Breast epithelium (tissue), 4 donors: ENCODE results near the gene DHX40. TPM values are rescaled to one million over a fixed set of nuclear protein-coding genes. Genes with fewer than 3 reads are reported as not detected.

Experiments used
- DNase-seq, 2 donors: peaks; one replicate each; pipeline ENCODE4 v3.0.0-alpha.2; 2019; ENCODE audit warnings: low spot score in 2 of 2
- H3K27ac ChIP-seq, 2 donors: fragments of 200-600 bp; sonication (generic) in 1 of 2; one replicate each; pipeline ENCODE4 v1.5.1; 2016 to 2019; ENCODE audit warnings: mild to moderate bottlenecking in 1 of 2
- H3K27me3 ChIP-seq, 2 donors: fragments of 200-600 bp; sonication (generic) in 1 of 2; one replicate each; pipeline versions ENCODE4 v1.5.1 to v1.6.0; 2017 to 2019; ENCODE audit warnings: control low read depth in 1 of 2, mild to moderate bottlenecking in 1 of 2
- H3K36me3 ChIP-seq: fragments of 200-600 bp; one replicate; pipeline ENCODE4 v1.5.1; 2019
- H3K4me1 ChIP-seq, 2 donors: fragments of 200-600 bp; sonication (generic); one replicate each; pipeline ENCODE4 v1.5.1; 2016 to 2019; ENCODE audit warnings: control low read depth in 1 of 2
- H3K4me3 ChIP-seq, 3 donors: fragments of 200-600 bp; sonication (generic); 1 replicate in 2 of 3; 2 replicates in 1 of 3; pipeline ENCODE4 v1.5.1; 2016 to 2019; ENCODE audit warnings: mild to moderate bottlenecking in 3 of 3, moderate library complexity in 2 of 3
- H3K9me3 ChIP-seq, 2 donors: fragments of 200-600 bp; sonication (generic) in 1 of 2; one replicate each; pipeline ENCODE4 v1.5.1; 2016 to 2019; ENCODE audit warnings: control low read depth in 1 of 2
- CTCF ChIP-seq, 3 donors: fragments of 450-650 bp; IDR thresholded peaks; one replicate each; pipeline ENCODE4 v1.5.1; 2016 to 2017; ENCODE audit warnings: antibody characterized with exemption in 3 of 3, mild to moderate bottlenecking in 3 of 3, moderate library complexity in 3 of 3
- POLR2A ChIP-seq: fragments of 450-650 bp; IDR thresholded peaks from one replicate; pipeline ENCODE4 v1.6.1; 2016; ENCODE audit warnings: antibody characterized with exemption, mild to moderate bottlenecking, moderate library complexity
- POLR2AphosphoS5 ChIP-seq, 3 donors: sonication (generic); formaldehyde crosslinking; IDR thresholded peaks; one replicate each; pipeline ENCODE4 v1.6.1; 2017; ENCODE audit warnings: antibody characterized with exemption in 3 of 3
- intact Hi-C: fragments of 100-400 bp; cut with DNase I; formaldehyde crosslinking; loops from one replicate; pipeline ENCODE4 v1.15.1; 2023; ENCODE audit warnings: low total_unique reads
- total RNA-seq, 3 donors: library from RNA; depleted of rRNA; stranded (reverse); fragments of >200 nt; gene quantifications; one replicate each; pipeline ENCODE4 v1.1.0, GENCODE V29; 2016

DHX40 gene
- total RNA-seq, 3 donors from 2014 or later = 48.5 to 60.9 (median 56.3) TPM

- no peak overlapping the region for H3K27ac ChIP-seq
- intact Hi-C loops = no loop called here
- TF ChIP-seq CTCF (IDR thresholded peaks at IDR 0.05) = no peak
- H3K36me3 ChIP-seq = no peaks in the 10 kb centered on the region
- H3K27me3 ChIP-seq = no peaks in the 10 kb centered on the region
- H3K9me3 ChIP-seq = no peaks in the 10 kb centered on the region
- no peak for DNase-seq
- H3K4me3 ChIP-seq = no peak overlapping the region
- peaks cover 1 to 6% of the 10 kb centered on the region in 2 donors for H3K4me1 ChIP-seq
These were observed 72.4 kb downstream of the DHX40 start for GRCh38 chr17:59637611-59638310.

- H3K27ac ChIP-seq = no peak overlapping the region
- intact Hi-C loops = no loop called here
- DNase-seq = no peak
- no peaks in the 10 kb centered on the region for H3K9me3 ChIP-seq
- peaks cover 3 to 6% of the 10 kb centered on the region in 2 donors for H3K4me1 ChIP-seq
- no peak for TF ChIP-seq POLR2AphosphoS5 (IDR thresholded peaks at IDR 0.05)
- H3K27me3 ChIP-seq = no peaks in the 10 kb centered on the region
- H3K4me3 ChIP-seq = no peak overlapping the region
- H3K36me3 ChIP-seq = no peaks in the 10 kb centered on the region
These were observed 73.1 kb downstream of the DHX40 start for GRCh38 chr17:59638553-59638952.

GRCh38 chr17:59641799-59642484 lies 76.5 kb downstream of the DHX40 start:
- no peak for DNase-seq
- no peaks in the 10 kb centered on the region for H3K27me3 ChIP-seq
- intact Hi-C loops = no loop called here
- H3K4me3 ChIP-seq = no peak overlapping the region
- no peaks in the 10 kb centered on the region for H3K9me3 ChIP-seq
- peaks cover 5% of the 10 kb centered on the region for H3K36me3 ChIP-seq
- TF ChIP-seq POLR2AphosphoS5 (IDR thresholded peaks at IDR 0.05) (no peak), CTCF (IDR thresholded peaks at IDR 0.05) (no peak), POLR2A (no peak)
- H3K27ac ChIP-seq = peak overlapping the region; percentile 26 to 54
- peaks cover 3 to 6% of the 10 kb centered on the region in 2 donors for H3K4me1 ChIP-seq

GRCh38 chr17:59642565-59642964 lies 77.2 kb downstream of the DHX40 start:
- no peak for TF ChIP-seq CTCF (IDR thresholded peaks at IDR 0.05)
- TF ChIP-seq POLR2A = no peak
- no peak for TF ChIP-seq POLR2AphosphoS5 (IDR thresholded peaks at IDR 0.05)
- Histone ChIP-seq H3K4me1 (peaks cover 3 to 6% of the 10 kb centered on the region in 2 donors), H3K36me3 (peaks cover 5% of the 10 kb centered on the region), H3K27me3 (no peaks in the 10 kb centered on the region), H3K9me3 (no peaks in the 10 kb centered on the region), H3K4me3 (no peak overlapping the region), H3K27ac (peak overlapping the region; percentile 26 to 54)
- intact Hi-C loops = no loop called here
- no peak for DNase-seq

GRCh38 chr17:59643159-59644140 lies 78.0 kb downstream of the DHX40 start:
- DNase-seq = no peak
- no peaks in the 10 kb centered on the region for H3K27me3 ChIP-seq
- intact Hi-C loops = no loop called here
- H3K36me3 ChIP-seq = peaks cover 5% of the 10 kb centered on the region
- no peak for TF ChIP-seq POLR2A
- TF ChIP-seq POLR2AphosphoS5 (IDR thresholded peaks at IDR 0.05) = no peak
- TF ChIP-seq CTCF (IDR thresholded peaks at IDR 0.05) = no peak
- peaks cover 3 to 6% of the 10 kb centered on the region in 2 donors for H3K4me1 ChIP-seq
- H3K27ac ChIP-seq = no peak overlapping the region
- H3K9me3 ChIP-seq = no peaks in the 10 kb centered on the region
- H3K4me3 ChIP-seq = no peak overlapping the region
